ENCODE results near the gene ANKH. TPM values are rescaled to one million over a fixed set of nuclear protein-coding genes. Genes with fewer than 3 reads are reported as not detected.

ANKH gene
- polyA plus RNA-seq, 2 of the 4 experiments (the other 2 are of a cell fraction) = 11.7 to 17.3 TPM

GRCh38 chr5:14739981-14740380 is 131.6 kb downstream of the ANKH start (continued):
- no peak for TF ChIP-seq ELK1 (IDR thresholded peaks at IDR 0.05; ENCODE audit: low read depth, low read length)
- no peak for TF ChIP-seq CBX2 (IDR thresholded peaks at IDR 0.05; ENCODE audit: borderline replicate concordance, low read depth)
- TF ChIP-seq EP300 (IDR thresholded peaks at IDR 0.05) = no peak
- no peak for TF ChIP-seq GATA3 (IDR thresholded peaks at IDR 0.05; ENCODE audit: borderline replicate concordance)
- no peak for TF ChIP-seq CHD2 (IDR thresholded peaks at IDR 0.05; ENCODE audit: low read length, partially characterized antibody)

- FAIRE-seq (no peak), DNase-seq (ENCODE audit: low read depth in 1 of 2, low spot score in 1 of 2) (no peak), ATAC-seq (no peak)
- Histone ChIP-seq H3K4me3 (no peak overlapping the region), H3K4me2 (no peak overlapping the region), H3K9me3 (no peaks in the 10 kb centered on the region), H3K4me1 (no peaks in the 10 kb centered on the region), H3K27ac (no peak overlapping the region)
- no peak for TF ChIP-seq JUN (IDR thresholded peaks at IDR 0.05)
- TF ChIP-seq HEYL (CRISPR knock-in tag; IDR thresholded peaks at IDR 0.05) = no peak
- TF ChIP-seq NPAS2 (CRISPR knock-in tag; IDR thresholded peaks at IDR 0.05; ENCODE audit: borderline replicate concordance) = no peak
- TF ChIP-seq PHF8 (IDR thresholded peaks at IDR 0.05; ENCODE audit: borderline replicate concordance, low read depth) = no peak
- TF ChIP-seq CTCF (IDR thresholded peaks at IDR 0.05) = no peak
- no peak for TF ChIP-seq SREBF2 (IDR thresholded peaks at IDR 0.05)
- no peak for TF ChIP-seq ESRRA (IDR thresholded peaks at IDR 0.05; ENCODE audit: borderline replicate concordance, low read length)
- TF ChIP-seq BCL3 (IDR thresholded peaks at IDR 0.05) = no peak
- TF ChIP-seq USF2 (IDR thresholded peaks at IDR 0.05) = no peak
- TF ChIP-seq NFE2L2 (conservative IDR thresholded peaks at IDR 0.05; ENCODE audit: low read length) = no peak
- CTCF ChIA-PET = interaction anchor here (4.6 kb wide), 1 partner anchor 12 kb away, joined by 21 read pairs; no protein-coding TSS in a partner anchor
- POLR2A ChIA-PET = no interaction called here
- 68% methylated on average over 3 of the region's 3 CpGs for WGBS (ENCODE audit: missing lambda C conversion rate)
These were observed 132.0 kb downstream of the ANKH start for GRCh38 chr5:14739538-14739937.

GRCh38 chr5:14738050-14738449 is 133.5 kb downstream of the ANKH start:
- 89% methylated on average over 5 of the region's 5 CpGs for whole genome bisulfite sequencing (ENCODE audit: missing lambda C conversion rate)
- Histone ChIP-seq H3K4me1 (no peaks in the 10 kb centered on the region), H3K4me3 (no peak overlapping the region), H3K4me2 (no peak overlapping the region), H3K9me3 (no peaks in the 10 kb centered on the region), H3K27ac (no peak overlapping the region)
- no peak for TF ChIP-seq TFCP2L1 (CRISPR knock-in tag; IDR thresholded peaks at IDR 0.05)
- TF ChIP-seq JUN (IDR thresholded peaks at IDR 0.05) = no peak
- TF ChIP-seq FOSB (CRISPR knock-in tag; IDR thresholded peaks at IDR 0.05) = no peak
- TF ChIP-seq EHMT2 (IDR thresholded peaks at IDR 0.05; ENCODE audit: low read depth) = no peak
- no peak for TF ChIP-seq MAZ (IDR thresholded peaks at IDR 0.05; ENCODE audit: borderline replicate concordance, low read depth, low read length)
- TF ChIP-seq HOXA7 (CRISPR knock-in tag; IDR thresholded peaks at IDR 0.05) = no peak
- no peak for TF ChIP-seq NFE2L2 (conservative IDR thresholded peaks at IDR 0.05; ENCODE audit: low read length)
- TF ChIP-seq BCL3 (IDR thresholded peaks at IDR 0.05) = no peak
- no peak for TF ChIP-seq MAX (IDR thresholded peaks at IDR 0.05)
- TF ChIP-seq BHLHE40 (IDR thresholded peaks at IDR 0.05; ENCODE audit: low read depth, low read length) = no peak
- no peak for TF ChIP-seq KDM5A (IDR thresholded peaks at IDR 0.05)
- no peak for TF ChIP-seq GATA3 (IDR thresholded peaks at IDR 0.05; ENCODE audit: borderline replicate concordance)
- no peak for TF ChIP-seq TP53 (CRISPR knock-in tag; IDR thresholded peaks at IDR 0.05)
- POLR2A ChIA-PET = no interaction called here
- FAIRE-seq = no peak
- CTCF ChIA-PET = interaction anchor here (2.8 kb wide), 1 partner anchor 10 kb away, joined by 10 read pairs; no protein-coding TSS in a partner anchor
- ATAC-seq = no peak
- no peak for DNase-seq (ENCODE audit: low read depth in 1 of 2, low spot score in 1 of 2)
